ENCODE results near the gene HS1BP3. TPM values are rescaled to one million over a fixed set of nuclear protein-coding genes. Genes with fewer than 3 reads are reported as not detected.

The HS1BP3 gene
- total and polyA plus RNA-seq, 5 experiments from 2014 or later = 11.0 to 15.5 (median 15.4) TPM

DNA sequence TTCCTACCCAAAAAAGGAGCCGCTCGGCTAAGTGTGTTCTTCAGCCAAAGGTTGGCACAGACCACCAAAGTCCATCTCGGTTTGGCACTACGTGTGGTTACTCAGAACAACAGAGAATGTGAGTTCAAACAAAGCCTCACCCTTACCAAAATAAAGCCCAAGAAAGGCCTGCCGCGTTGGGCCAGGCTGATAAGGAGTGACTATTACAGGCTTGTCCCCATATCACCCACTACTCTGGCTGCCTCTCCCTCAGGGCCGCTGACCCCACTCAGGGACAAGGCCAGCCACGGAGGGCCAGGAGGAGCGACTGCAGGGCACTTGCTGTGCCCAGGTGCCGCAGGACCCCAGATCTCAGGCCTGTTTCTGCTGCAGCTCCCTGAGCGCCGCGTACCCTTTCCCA, 13.8 kb downstream of the HS1BP3 start:
- no peaks in the 10 kb centered on the region for H3K9me3 Mint-ChIP-seq
- POLR2A ChIA-PET = no interaction called here
- H3K36me3 Mint-ChIP-seq = peaks cover 0 to 32% (median 8%) of the 10 kb centered on the region in 3 donors
- H3K27me3 Mint-ChIP-seq = no peaks in the 10 kb centered on the region
- no peak overlapping the region for H3K4me3 Mint-ChIP-seq
- peak overlapping the region in 1 of 10 donors; percentile 46 for H3K27ac Mint-ChIP-seq
- DNase-seq (no peak), ATAC-seq (no peak)
- peaks cover 0 to 5% (median 5%) of the 10 kb centered on the region in 4 donors for H3K4me1 Mint-ChIP-seq

- Mint-ChIP-seq H3K4me1 (peaks cover 0 to 7% (median 1%) of the 10 kb centered on the region in 4 donors), H3K27ac (peak overlapping the region in 1 of 10 donors; percentile 31), H3K27me3 (no peaks in the 10 kb centered on the region), H3K9me3 (no peaks in the 10 kb centered on the region), H3K4me3 (no peak overlapping the region), H3K36me3 (peaks cover 0 to 30% (median 8%) of the 10 kb centered on the region in 3 donors)
- POLR2A ChIA-PET = interaction anchor here (0.5 to 0.8 kb wide), 2 partner anchors 189 to 200 kb away, joined by 4 to 5 read pairs; partner anchors contain the start of gene RHOB
- DNase-seq (peak in 7 of 10 donors; percentile 14 to 42 (median 34)), ATAC-seq (peak; percentile 56 to 82)
Measured at GRCh38 chr2:20635675-20636584, 15.0 kb downstream of the HS1BP3 start.

DNA sequence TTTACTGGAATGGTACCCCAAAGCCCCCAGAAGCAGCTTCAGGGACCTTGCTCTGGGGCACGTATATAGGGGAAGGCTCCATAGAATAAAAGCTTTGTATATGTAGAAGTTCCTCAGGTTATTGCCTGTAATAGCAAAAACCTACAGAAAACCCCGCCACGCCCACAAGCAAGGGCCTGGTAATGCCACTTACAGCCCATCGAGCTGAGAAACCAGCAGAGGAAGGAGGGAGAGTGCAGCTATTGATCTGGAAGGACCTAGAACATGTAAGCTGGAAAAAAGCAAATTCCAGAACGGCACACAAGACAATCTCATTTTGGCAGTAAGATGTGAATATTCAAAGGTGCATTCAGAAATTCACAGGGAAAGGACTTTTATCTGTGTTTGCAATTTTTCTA, 15.8 kb downstream of the HS1BP3 start:
- no peak for ATAC-seq
- Mint-ChIP-seq H3K4me1 (peaks cover 0 to 7% (median 1%) of the 10 kb centered on the region in 4 donors), H3K4me3 (no peak overlapping the region), H3K27ac (no peak overlapping the region), H3K27me3 (no peaks in the 10 kb centered on the region), H3K36me3 (peaks cover 0 to 24% (median 8%) of the 10 kb centered on the region in 3 donors), H3K9me3 (no peaks in the 10 kb centered on the region)
- no peak for DNase-seq
- POLR2A ChIA-PET = no interaction called here

GRCh38 chr2:20634507-20635112, 16.3 kb downstream of the HS1BP3 start:
- H3K4me1 Mint-ChIP-seq = peaks cover 0 to 7% (median 1%) of the 10 kb centered on the region in 4 donors
- no peak for ATAC-seq
- no peak for DNase-seq
- peaks cover 0 to 23% (median 8%) of the 10 kb centered on the region in 3 donors for H3K36me3 Mint-ChIP-seq
- POLR2A ChIA-PET = no interaction called here
- H3K4me3 Mint-ChIP-seq = no peak overlapping the region
- no peaks in the 10 kb centered on the region for H3K9me3 Mint-ChIP-seq
- H3K27me3 Mint-ChIP-seq = no peaks in the 10 kb centered on the region
- H3K27ac Mint-ChIP-seq = no peak overlapping the region

DNA sequence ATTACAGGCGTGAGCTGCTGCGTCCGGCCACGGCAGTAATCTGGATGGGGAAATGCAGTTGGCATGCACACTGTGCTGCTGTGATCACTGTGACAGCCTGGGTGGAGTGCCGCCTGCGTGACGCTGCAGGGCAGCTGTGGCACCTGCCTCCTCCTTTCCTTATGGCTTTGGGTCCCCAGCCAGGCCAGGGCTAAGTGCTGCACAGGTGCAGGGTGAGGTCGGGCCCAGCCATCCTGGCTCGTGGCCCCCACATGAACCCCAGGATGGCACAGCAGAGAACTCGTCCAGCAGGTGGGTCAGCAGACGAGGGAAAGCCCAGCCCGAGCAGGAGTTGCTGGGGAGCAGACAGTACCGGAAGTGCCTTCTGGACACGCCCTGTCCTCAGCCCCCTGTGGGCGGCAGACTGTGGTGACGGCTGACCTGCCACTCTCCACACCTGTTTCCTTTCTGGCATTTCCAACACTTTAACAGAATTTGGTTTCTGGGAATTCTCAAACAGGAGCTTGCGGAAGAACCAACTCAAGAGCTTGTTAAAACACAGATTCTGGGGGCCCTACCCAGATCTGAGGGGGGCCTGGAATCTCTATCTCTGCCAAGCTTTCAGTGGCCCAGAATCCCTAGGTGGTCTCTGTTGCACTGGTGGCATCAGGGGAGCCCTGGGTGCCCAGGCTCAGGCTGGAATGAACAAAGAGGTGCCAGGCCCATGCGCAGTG, 16.9 kb downstream of the HS1BP3 start:
- H3K4me1 Mint-ChIP-seq = peaks cover 0 to 6% (median 1%) of the 10 kb centered on the region in 4 donors
- no peak for ATAC-seq

GRCh38 chr2:20633001-20633400, 17.9 kb downstream of the HS1BP3 start:
- POLR2A ChIA-PET = no interaction called here
- no peak for DNase-seq
- peaks cover 0 to 22% (median 8%) of the 10 kb centered on the region in 3 donors for H3K36me3 Mint-ChIP-seq
- H3K4me1 Mint-ChIP-seq = peaks cover 0 to 6% (median 3%) of the 10 kb centered on the region in 4 donors
- no peaks in the 10 kb centered on the region for H3K27me3 Mint-ChIP-seq
- no peak for ATAC-seq
- H3K4me3 Mint-ChIP-seq = no peak overlapping the region
- H3K27ac Mint-ChIP-seq = peak overlapping the region in 1 of 10 donors; percentile 81
- H3K9me3 Mint-ChIP-seq = no peaks in the 10 kb centered on the region

More for the DNA sequence above, 16.9 kb downstream of the HS1BP3 start:
- Mint-ChIP-seq H3K4me3 (no peak overlapping the region), H3K36me3 (peaks cover 0 to 19% (median 8%) of the 10 kb centered on the region in 3 donors), H3K27ac (peak overlapping the region in 1 of 10 donors; percentile 33), H3K27me3 (no peaks in the 10 kb centered on the region), H3K9me3 (no peaks in the 10 kb centered on the region)
- DNase-seq = no peak
- POLR2A ChIA-PET = no interaction called here

GRCh38 chr2:20632446-20632990, 18.4 kb downstream of the HS1BP3 start:
- Mint-ChIP-seq H3K9me3 (no peaks in the 10 kb centered on the region), H3K27me3 (no peaks in the 10 kb centered on the region), H3K36me3 (peaks cover 0 to 22% (median 6%) of the 10 kb centered on the region in 3 donors), H3K27ac (no peak overlapping the region), H3K4me1 (peaks cover 0 to 6% (median 3%) of the 10 kb centered on the region in 4 donors), H3K4me3 (no peak overlapping the region)
- ATAC-seq (no peak), DNase-seq (no peak)
- POLR2A ChIA-PET = no interaction called here

- POLR2A ChIA-PET = no interaction called here
- peaks cover 0 to 18% (median 5%) of the 10 kb centered on the region in 3 donors for H3K36me3 Mint-ChIP-seq
- ATAC-seq (no peak), DNase-seq (no peak)
- H3K27ac Mint-ChIP-seq = no peak overlapping the region
- H3K9me3 Mint-ChIP-seq = no peaks in the 10 kb centered on the region
- peaks cover 0 to 6% (median 2%) of the 10 kb centered on the region in 4 donors for H3K4me1 Mint-ChIP-seq
- H3K4me3 Mint-ChIP-seq = no peak overlapping the region
- H3K27me3 Mint-ChIP-seq = no peaks in the 10 kb centered on the region
Measured at GRCh38 chr2:20631617-20632307, 19.1 kb downstream of the HS1BP3 start.

DNA sequence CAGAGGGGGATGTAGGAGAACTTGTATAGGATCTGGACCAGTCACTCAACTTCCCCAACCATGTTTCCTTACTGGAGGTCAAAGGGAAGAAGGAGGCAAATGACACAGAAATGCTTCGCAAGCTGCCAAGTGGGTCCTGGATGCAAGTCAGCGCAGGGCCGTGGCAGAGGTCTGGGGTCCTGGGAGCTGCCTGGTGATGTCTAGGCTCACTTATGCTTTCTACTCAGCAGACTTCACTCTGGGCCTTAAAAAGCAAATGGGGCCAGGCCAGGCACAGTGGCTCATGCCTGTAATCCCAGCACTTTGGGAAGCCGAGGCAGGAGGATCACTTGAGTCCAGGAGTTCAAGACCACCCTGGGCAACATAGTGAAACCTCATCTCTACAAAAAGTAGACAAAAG, 19.9 kb downstream of the HS1BP3 start:
- ATAC-seq = no peak
- no peaks in the 10 kb centered on the region for H3K9me3 Mint-ChIP-seq
- H3K4me1 Mint-ChIP-seq = peaks cover 0 to 5% (median 2%) of the 10 kb centered on the region in 4 donors
- no peak for DNase-seq
- peaks cover 0 to 18% (median 2%) of the 10 kb centered on the region in 3 donors for H3K36me3 Mint-ChIP-seq
- POLR2A ChIA-PET = no interaction called here
- no peaks in the 10 kb centered on the region for H3K27me3 Mint-ChIP-seq
- no peak overlapping the region for H3K27ac Mint-ChIP-seq
- H3K4me3 Mint-ChIP-seq = no peak overlapping the region

DNA sequence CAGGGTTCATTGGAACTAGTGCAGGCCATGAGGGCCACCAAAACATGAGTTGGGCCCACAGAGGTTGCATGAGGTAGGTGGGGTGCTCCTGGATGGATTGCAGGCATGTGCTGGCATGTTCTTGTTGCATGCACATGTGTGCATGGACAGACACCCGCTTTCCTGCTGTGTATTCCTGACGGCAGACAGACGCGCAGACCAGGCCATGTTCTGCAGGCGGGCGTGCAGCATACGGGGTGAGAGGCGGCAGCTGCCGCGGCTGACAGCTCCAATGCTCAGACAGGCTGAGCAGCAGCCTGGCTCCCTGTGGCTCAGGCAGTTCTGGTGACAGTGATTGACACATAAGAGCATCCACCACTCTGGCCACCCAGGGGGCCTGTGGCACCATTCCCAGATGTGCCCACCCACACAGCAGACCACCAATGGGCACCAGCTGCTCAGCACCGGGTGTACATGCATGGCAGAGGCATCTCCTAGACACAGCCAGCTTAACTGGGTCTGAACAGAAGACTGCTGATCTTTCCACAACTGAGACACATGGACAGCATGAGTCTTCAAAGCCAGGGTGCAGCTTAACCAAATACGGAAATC, 21.2 kb downstream of the HS1BP3 start:
- no peak overlapping the region for H3K27ac Mint-ChIP-seq
- H3K9me3 Mint-ChIP-seq = no peaks in the 10 kb centered on the region
- H3K36me3 Mint-ChIP-seq = peaks cover 0 to 12% (median 2%) of the 10 kb centered on the region in 3 donors
- H3K27me3 Mint-ChIP-seq = no peaks in the 10 kb centered on the region
- peaks cover 0 to 4% (median 1%) of the 10 kb centered on the region in 4 donors for H3K4me1 Mint-ChIP-seq
- no peak for ATAC-seq
- no peak overlapping the region for H3K4me3 Mint-ChIP-seq
- POLR2A ChIA-PET = no interaction called here
- no peak for DNase-seq

DNA sequence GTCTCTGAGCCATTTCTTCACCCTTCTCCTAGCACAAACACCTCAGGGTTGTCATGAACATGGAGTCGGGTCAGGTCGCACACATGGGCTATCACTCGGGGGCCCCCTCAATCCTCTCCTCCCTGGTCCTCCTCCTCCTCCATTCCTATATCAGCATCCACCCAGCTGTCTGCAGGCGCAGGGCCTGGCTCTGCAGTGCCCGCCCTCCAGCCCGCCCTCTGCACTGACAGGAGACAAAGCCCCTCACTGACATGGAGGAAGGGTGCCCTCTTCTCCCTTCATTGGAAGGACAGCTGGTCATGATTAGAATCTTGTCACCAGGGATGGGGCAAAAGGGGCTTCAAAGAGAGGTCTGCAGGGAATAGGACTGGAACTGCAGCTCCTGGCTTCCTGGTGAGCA, 21.7 kb downstream of the HS1BP3 start:
- H3K27me3 Mint-ChIP-seq = no peaks in the 10 kb centered on the region
- no peak overlapping the region for H3K27ac Mint-ChIP-seq
- DNase-seq (no peak), ATAC-seq (no peak)
- H3K4me1 Mint-ChIP-seq = peaks cover 0 to 4% (median 1%) of the 10 kb centered on the region in 4 donors
- no peaks in the 10 kb centered on the region for H3K9me3 Mint-ChIP-seq
- peaks cover 0 to 14% (median 2%) of the 10 kb centered on the region in 3 donors for H3K36me3 Mint-ChIP-seq
- POLR2A ChIA-PET = no interaction called here
- no peak overlapping the region for H3K4me3 Mint-ChIP-seq

All from naive thymus-derived CD8-positive, alpha-beta T cell (primary cell).